ENCODE measurements around the gene FUCA2. TPM values are rescaled to one million over a fixed set of nuclear protein-coding genes. Genes with fewer than 3 reads are reported as not detected.
A peak's percentile ranks its signal among the peaks of the same experiment; 100 is the strongest.

FUCA2 gene
- total RNA-seq, 2 donors from 2014 or later: 58.6 to 59.3 TPM

DNA sequence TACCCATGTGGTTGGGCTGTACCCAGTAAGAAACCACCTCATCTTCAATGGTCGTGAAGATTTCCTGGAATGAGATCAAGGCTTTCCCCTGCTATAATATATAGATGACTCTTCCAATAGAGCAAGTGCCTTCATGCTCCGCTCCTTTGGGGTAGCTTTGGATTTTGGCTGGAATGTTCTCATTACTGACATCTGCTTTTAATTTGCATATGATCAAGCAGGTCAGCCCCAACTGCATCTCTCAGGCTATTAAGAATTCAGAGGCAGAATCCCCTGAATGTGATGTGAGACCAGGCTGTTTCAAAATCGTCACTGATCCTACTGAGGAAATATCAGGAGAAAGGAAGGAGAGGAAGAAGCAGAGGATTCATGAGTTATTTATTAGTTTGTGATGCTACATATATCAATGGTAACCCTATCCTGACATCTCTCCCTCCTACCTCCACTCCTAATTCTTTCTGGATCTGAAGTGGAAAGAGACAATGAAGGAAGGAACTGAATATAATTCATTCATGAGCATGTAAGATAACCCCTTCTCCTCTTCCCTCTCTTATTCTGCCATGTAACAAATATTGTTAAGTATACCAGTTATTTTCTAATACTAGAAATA, 47.6 kb upstream of the FUCA2 start:
- Mint-ChIP-seq H3K4me1 (peaks cover 45% of the 10 kb centered on the region), H3K36me3 (ENCODE audit: low read depth) (peaks cover 10% of the 10 kb centered on the region), H3K4me3 (no peak overlapping the region), H3K27me3 (ENCODE audit: insufficient read depth) (peaks cover 2% of the 10 kb centered on the region), H3K27ac (no peak overlapping the region), H3K9me3 (peaks cover 2% of the 10 kb centered on the region)
- Histone ChIP-seq H3K36me3 (ENCODE audit: control insufficient read depth, insufficient read depth, low read length) (no peaks in the 10 kb centered on the region), H3K9ac (ENCODE audit: extremely low read depth, low read length, poor library complexity, severe bottlenecking) (no peak overlapping the region), H3K4me3 (ENCODE audit: low read length) (no peak overlapping the region), H3K27ac (ENCODE audit: low read depth, low read length) (no peak overlapping the region), H3K27me3 (ENCODE audit: control insufficient read depth, insufficient read depth, low read length, poor library complexity, severe bottlenecking) (no peaks in the 10 kb centered on the region), H3K9me3 (ENCODE audit: control insufficient read depth, low read length) (no peaks in the 10 kb centered on the region), H3K4me1 (ENCODE audit: control insufficient read depth, insufficient read depth, low read length) (peaks cover 19% of the 10 kb centered on the region)
- 89% methylated on average over 3 of the region's 3 CpGs; no CpG with 5 or more reads in 1 of the 2 experiments for WGBS, 2 experiments (ENCODE audit: insufficient coverage in 1 of 2, insufficient read length in 1 of 2)
- no peak for DNase-seq
- TF ChIP-seq, protein P1, sequence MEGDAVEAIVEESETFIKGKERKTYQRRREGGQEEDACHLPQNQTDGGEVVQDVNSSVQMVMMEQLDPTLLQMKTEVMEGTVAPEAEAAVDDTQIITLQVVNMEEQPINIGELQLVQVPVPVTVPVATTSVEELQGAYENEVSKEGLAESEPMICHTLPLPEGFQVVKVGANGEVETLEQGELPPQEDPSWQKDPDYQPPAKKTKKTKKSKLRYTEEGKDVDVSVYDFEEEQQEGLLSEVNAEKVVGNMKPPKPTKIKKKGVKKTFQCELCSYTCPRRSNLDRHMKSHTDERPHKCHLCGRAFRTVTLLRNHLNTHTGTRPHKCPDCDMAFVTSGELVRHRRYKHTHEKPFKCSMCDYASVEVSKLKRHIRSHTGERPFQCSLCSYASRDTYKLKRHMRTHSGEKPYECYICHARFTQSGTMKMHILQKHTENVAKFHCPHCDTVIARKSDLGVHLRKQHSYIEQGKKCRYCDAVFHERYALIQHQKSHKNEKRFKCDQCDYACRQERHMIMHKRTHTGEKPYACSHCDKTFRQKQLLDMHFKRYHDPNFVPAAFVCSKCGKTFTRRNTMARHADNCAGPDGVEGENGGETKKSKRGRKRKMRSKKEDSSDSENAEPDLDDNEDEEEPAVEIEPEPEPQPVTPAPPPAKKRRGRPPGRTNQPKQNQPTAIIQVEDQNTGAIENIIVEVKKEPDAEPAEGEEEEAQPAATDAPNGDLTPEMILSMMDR (conservative IDR thresholded peaks at IDR 0.05): no peak

DNA sequence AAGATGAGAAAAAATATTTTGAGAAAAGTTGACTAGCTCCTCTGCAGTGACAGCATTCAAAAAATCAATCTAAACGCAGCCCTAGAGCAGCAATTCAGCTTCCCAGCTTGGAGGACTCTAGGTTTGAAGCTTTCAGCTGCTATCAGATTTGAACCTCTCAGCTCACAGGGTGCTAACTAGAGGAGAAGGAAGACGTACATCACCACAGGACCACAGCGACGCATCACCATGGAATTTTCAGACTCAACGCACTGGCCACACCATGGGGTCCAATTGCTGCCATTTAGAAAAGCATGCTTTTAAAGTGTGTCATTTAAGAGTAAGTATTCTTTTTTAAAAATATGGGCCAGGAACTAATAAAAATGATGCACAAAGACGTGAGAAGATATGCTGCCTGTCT, 45.0 kb upstream of the FUCA2 start:
- Mint-ChIP-seq H3K27me3 (ENCODE audit: insufficient read depth) (peaks cover 2% of the 10 kb centered on the region), H3K4me1 (peaks cover 59% of the 10 kb centered on the region), H3K4me3 (no peak overlapping the region), H3K27ac (peak overlapping the region; percentile 56), H3K36me3 (ENCODE audit: low read depth) (peaks cover 3% of the 10 kb centered on the region), H3K9me3 (no peaks in the 10 kb centered on the region)
- Histone ChIP-seq H3K9me3 (ENCODE audit: control insufficient read depth, low read length) (no peaks in the 10 kb centered on the region), H3K27me3 (ENCODE audit: control insufficient read depth, insufficient read depth, low read length, poor library complexity, severe bottlenecking) (no peaks in the 10 kb centered on the region), H3K27ac (ENCODE audit: low read depth, low read length) (no peak overlapping the region), H3K4me1 (ENCODE audit: control insufficient read depth, insufficient read depth, low read length) (peaks cover 24% of the 10 kb centered on the region), H3K4me3 (ENCODE audit: low read length) (no peak overlapping the region), H3K36me3 (ENCODE audit: control insufficient read depth, insufficient read depth, low read length) (no peaks in the 10 kb centered on the region), H3K9ac (ENCODE audit: extremely low read depth, low read length, poor library complexity, severe bottlenecking) (no peak overlapping the region)
- 58 to 70% methylated on average over 6 of the region's 6 CpGs for WGBS, 2 experiments (ENCODE audit: insufficient coverage in 1 of 2, insufficient read length in 1 of 2)
- peak; percentile 66 for DNase-seq
- TF ChIP-seq, protein P1 (conservative IDR thresholded peaks at IDR 0.05): no peak

DNA sequence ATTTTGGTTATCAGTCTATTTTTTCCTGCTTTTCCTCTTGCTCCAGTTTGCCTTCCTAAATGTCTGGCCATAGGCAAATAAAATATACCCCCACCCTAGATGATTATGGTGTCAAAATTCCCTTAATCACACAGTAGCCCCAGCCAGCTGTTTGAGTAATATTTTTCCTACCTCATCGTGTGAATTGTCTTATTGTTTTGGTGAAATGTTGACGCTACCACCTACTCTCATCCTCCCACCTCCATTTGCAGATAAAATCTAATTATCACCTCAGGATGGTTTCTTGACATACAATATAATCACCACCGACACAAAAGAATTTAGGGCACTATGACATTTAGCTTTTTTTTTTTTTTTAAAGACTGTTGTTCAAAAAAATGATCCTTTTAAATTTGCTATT, 44.1 kb upstream of the FUCA2 start:
- H3K36me3 ChIP-seq (ENCODE audit: control insufficient read depth, insufficient read depth, low read length): no peaks in the 10 kb centered on the region
- Mint-ChIP-seq H3K4me3 (peak overlapping the region; percentile 15), H3K27ac (peak overlapping the region; percentile 27), H3K9me3 (no peaks in the 10 kb centered on the region), H3K4me1 (peaks cover 55% of the 10 kb centered on the region), H3K27me3 (ENCODE audit: insufficient read depth) (peaks cover 2% of the 10 kb centered on the region), H3K36me3 (ENCODE audit: low read depth) (peaks cover 3% of the 10 kb centered on the region)
- H3K9ac ChIP-seq (ENCODE audit: extremely low read depth, low read length, poor library complexity, severe bottlenecking): peak overlapping the region; percentile 3
- H3K4me1 ChIP-seq (ENCODE audit: control insufficient read depth, insufficient read depth, low read length): peaks cover 24% of the 10 kb centered on the region
- DNase-seq: no peak
- peak overlapping the region; percentile 3 for H3K4me3 ChIP-seq (ENCODE audit: low read length)
- no peaks in the 10 kb centered on the region for H3K27me3 ChIP-seq (ENCODE audit: control insufficient read depth, insufficient read depth, low read length, poor library complexity, severe bottlenecking)
- H3K9me3 ChIP-seq (ENCODE audit: control insufficient read depth, low read length): no peaks in the 10 kb centered on the region
- H3K27ac ChIP-seq (ENCODE audit: low read depth, low read length): no peak overlapping the region
- TF ChIP-seq, protein P1 (conservative IDR thresholded peaks at IDR 0.05): no peak
- 2% methylated on average over 3 of the region's 3 CpGs; no CpG with 5 or more reads in 1 of the 2 experiments for WGBS, 2 experiments (ENCODE audit: insufficient coverage in 1 of 2, insufficient read length in 1 of 2)

Data from endodermal cell (in vitro differentiated cells).